PFSK-1 (cell line): ENCODE measurements around the gene ANKMY1.

Experiments used
- FOXP2 ChIP-seq: optimal IDR thresholded peaks from 2 replicates; pipeline ENCODE3; 2011; ENCODE audit warnings: borderline replicate concordance, control low read depth, inconsistent platforms; ENCODE audit not compliant: insufficient read depth; ENCODE audit errors: extremely low read length, extremely low read depth
- POLR2AphosphoS5 ChIP-seq: IDR thresholded peaks from 2 replicates; pipeline ENCODE4 v1.6.1; 2012; ENCODE audit warnings: low read depth, mild to moderate bottlenecking, control low read depth, low read length, moderate library complexity
- SIN3A ChIP-seq: IDR thresholded peaks from 2 replicates; pipeline ENCODE4 v1.6.1; 2012; ENCODE audit warnings: mild to moderate bottlenecking, low read length, moderate library complexity, borderline replicate concordance; ENCODE audit not compliant: insufficient read depth
- TAF1 ChIP-seq: IDR thresholded peaks from 2 replicates; pipeline ENCODE4 v1.6.1; 2012; ENCODE audit warnings: low read length, control low read depth, borderline replicate concordance; ENCODE audit not compliant: insufficient read depth
- TF ChIP-seq, protein P1 (sequence below), 2 experiments: IDR thresholded peaks; 2 replicates each; pipeline versions ENCODE4 v1.6.1 to v1.8.0; 2011 to 2012; ENCODE audit warnings: low read depth in 2 of 2, low read length in 2 of 2, control low read depth in 1 of 2, inconsistent platforms in 1 of 2, mild to moderate bottlenecking in 1 of 2, moderate library complexity in 1 of 2; ENCODE audit not compliant: insufficient read depth in 1 of 2

ANKMY1 gene

DNA sequence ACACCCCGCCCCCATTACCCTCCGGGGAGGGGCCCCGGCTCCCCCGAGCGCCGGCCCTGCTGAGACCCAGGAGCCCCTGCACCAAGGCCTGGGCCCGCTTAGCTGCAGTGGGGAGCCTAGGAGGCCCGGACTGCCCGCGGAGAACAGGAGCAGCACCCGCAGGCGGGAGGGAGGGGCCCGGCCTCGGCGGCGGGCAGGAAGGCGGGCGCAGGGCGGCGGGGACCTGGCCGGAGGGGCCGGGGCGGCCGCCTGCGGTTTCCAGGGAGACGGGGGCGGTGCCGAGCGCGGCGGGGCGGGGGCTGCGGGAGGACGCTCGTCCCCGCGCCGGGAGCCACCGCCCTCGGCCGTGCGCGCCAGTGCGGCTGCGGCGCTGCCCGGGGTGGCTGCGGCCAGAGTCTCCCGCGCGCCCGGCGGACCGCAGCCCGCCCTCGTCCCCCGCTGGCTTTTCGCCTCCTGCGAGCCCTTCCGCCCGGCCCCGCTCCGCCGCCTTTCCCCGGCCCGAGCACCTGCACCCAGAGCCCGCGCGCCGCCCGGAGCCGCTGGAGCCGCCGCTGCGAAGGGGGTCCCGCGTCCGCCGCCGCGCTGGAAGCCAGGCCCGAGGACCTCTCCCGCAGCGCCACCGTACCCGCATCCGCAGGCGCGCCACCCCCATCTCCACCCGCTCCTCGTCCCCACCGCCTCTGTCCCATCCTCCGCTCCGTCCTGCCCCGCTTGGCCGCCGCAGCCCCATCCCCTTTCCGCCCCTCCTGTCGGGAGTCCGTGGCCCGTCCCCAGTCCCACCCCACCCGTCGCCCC, 105.1 kb downstream of the ANKMY1 start:
- TF ChIP-seq TAF1 (no peak), FOXP2 (no peak)
- TF ChIP-seq, protein P1, sequence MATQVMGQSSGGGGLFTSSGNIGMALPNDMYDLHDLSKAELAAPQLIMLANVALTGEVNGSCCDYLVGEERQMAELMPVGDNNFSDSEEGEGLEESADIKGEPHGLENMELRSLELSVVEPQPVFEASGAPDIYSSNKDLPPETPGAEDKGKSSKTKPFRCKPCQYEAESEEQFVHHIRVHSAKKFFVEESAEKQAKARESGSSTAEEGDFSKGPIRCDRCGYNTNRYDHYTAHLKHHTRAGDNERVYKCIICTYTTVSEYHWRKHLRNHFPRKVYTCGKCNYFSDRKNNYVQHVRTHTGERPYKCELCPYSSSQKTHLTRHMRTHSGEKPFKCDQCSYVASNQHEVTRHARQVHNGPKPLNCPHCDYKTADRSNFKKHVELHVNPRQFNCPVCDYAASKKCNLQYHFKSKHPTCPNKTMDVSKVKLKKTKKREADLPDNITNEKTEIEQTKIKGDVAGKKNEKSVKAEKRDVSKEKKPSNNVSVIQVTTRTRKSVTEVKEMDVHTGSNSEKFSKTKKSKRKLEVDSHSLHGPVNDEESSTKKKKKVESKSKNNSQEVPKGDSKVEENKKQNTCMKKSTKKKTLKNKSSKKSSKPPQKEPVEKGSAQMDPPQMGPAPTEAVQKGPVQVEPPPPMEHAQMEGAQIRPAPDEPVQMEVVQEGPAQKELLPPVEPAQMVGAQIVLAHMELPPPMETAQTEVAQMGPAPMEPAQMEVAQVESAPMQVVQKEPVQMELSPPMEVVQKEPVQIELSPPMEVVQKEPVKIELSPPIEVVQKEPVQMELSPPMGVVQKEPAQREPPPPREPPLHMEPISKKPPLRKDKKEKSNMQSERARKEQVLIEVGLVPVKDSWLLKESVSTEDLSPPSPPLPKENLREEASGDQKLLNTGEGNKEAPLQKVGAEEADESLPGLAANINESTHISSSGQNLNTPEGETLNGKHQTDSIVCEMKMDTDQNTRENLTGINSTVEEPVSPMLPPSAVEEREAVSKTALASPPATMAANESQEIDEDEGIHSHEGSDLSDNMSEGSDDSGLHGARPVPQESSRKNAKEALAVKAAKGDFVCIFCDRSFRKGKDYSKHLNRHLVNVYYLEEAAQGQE (IDR thresholded peaks at IDR 0.05; ENCODE audit: insufficient read depth in 1 of 2, low read depth in 2 of 2, low read length in 2 of 2), result no peak

DNA sequence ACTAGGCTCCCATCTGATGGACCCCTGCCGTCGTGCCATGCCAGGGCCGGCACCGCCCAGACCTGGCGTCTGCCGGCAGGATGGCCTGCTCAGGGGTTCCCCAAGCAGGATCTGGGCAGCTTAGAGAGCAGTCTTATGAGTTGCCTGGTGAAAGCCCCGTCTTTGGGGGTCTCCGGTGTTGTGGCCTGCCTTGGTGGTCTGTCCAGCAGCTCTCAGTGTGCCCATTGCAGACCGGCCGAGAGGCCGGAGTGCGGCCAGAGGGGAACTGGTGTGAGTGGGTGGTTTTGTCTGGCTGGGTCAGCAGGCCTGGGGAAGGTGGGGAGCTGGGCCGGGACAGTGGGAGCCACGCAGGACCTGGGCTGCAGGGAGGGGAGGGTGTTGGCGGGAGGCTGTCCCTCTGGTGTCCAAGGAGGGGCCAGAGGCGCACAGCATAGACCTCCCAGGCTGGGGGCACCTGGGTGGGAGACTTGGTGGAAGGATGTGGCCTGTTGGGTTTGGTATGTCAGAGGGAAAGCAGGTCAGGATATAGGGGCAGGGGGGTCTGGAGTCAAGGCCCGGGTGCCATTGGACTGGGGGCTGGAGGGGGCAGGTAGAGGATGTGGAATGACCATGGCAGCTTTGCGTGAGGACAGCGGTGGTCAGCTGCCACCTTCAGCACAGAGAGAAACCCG, 105.9 kb downstream of the ANKMY1 start:
- no peak for TF ChIP-seq FOXP2
- TF ChIP-seq, protein P1 (IDR thresholded peaks at IDR 0.05; ENCODE audit: insufficient read depth in 1 of 2, low read depth in 2 of 2, low read length in 2 of 2), result no peak
- TF ChIP-seq POLR2AphosphoS5, result no peak
- no peak for TF ChIP-seq TAF1

DNA sequence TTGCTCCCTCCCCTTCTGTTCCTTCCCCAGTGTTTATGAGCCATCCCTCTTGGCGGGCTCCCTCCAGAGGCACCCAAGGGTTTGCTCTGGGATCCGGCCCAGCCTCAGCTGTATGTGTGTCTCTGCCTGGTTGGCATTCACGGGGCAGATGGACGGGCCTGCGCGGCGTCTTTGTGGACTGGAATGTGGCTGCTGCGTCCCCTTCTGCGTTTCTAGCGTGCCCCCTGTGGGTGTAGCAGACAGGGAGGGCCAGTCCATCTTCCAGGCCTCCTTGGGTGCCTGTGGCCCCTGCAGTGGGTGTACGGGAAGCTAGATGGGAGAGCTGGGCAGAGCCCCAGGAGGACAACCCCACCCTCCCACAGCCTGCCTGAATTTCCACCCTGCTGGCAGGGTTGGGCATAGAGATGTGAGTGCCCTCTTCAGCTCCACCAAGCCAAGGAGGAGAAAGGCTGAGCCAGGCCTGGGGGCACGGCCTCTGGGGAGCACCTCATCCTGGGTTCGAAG, 106.6 kb downstream of the ANKMY1 start:
- TF ChIP-seq TAF1 (no peak), FOXP2 (no peak), POLR2AphosphoS5 (no peak), SIN3A (no peak)
- TF ChIP-seq, protein P1 (IDR thresholded peaks at IDR 0.05; ENCODE audit: insufficient read depth in 1 of 2, low read depth in 2 of 2, low read length in 2 of 2), result no peak

DNA sequence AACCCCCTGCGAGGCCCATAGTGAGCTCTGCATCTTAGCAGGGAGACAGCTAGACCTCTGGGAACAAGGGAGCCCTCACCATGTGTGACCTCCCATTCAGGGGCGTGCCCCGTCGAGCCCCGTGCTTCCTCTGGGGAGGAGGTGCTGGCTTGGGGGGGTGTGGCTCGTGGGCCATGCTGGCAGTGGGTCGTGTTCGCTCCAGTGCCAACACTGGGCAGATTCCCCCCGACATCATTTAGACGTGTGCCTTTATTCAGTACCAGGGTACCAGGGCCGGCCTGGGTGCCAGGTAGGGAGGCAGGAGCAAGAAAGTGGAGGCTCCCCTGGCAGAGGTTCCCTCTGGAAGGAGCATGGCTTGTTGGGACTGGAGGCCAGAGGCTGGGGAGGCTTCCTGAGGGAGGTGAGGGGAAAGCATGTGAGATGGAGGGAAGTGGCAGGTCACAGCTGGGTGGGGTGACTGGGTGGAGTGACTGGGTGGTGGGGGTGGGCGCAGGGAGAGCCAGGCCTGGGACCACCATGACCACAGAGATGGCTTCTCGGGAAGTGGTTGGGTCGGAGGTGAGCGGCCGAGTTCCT, 107.2 kb downstream of the ANKMY1 start:
- TF ChIP-seq TAF1, result no peak
- TF ChIP-seq, protein P1 (IDR thresholded peaks at IDR 0.05; ENCODE audit: insufficient read depth in 1 of 2, low read depth in 2 of 2, low read length in 2 of 2), result no peak
- TF ChIP-seq FOXP2, result no peak
- no peak for TF ChIP-seq POLR2AphosphoS5
- TF ChIP-seq SIN3A, result no peak
